Colonic mucosa (tissue), 4 donors: ENCODE data around the gene HIBCH. TPM values are rescaled to one million over a fixed set of nuclear protein-coding genes. Genes with fewer than 3 reads are reported as not detected.

Experiments used
- DNase-seq: peaks from one replicate; pipeline ENCODE4 v3.0.0-alpha.2; 2020
- H3K27ac ChIP-seq: fragments of 200-600 bp; one replicate; pipeline ENCODE4 v1.8.0; 2021
- H3K27me3 ChIP-seq: fragments of 200-600 bp; one replicate; pipeline ENCODE4 v1.8.0; 2021
- H3K36me3 ChIP-seq: fragments of 200-600 bp; one replicate; pipeline ENCODE4 v1.8.0; 2021
- H3K4me1 ChIP-seq: fragments of 200-600 bp; one replicate; pipeline ENCODE4 v1.8.0; 2021; ENCODE audit warnings: mild to moderate bottlenecking
- H3K4me3 ChIP-seq: fragments of 200-600 bp; one replicate; pipeline ENCODE4 v1.8.0; 2021
- H3K9ac ChIP-seq, 2 donors: one replicate each; pipeline ENCODE4 v1.7.0; 2013; ENCODE audit warnings: control low read depth in 2 of 2, low read depth in 2 of 2, low read length in 2 of 2
- H3K9me3 ChIP-seq: fragments of 200-600 bp; one replicate; pipeline ENCODE4 v1.8.0; 2021
- intact Hi-C: fragments of 100-400 bp; cut with DNase I; formaldehyde crosslinking; loops from one replicate; pipeline ENCODE4 v1.14.1; 2022
- total RNA-seq, 2 donors: library from RNA; stranded (reverse); fragmentation: NEBNext Ultra II Directional in 1 of 2; extraction: Animal tissue kit (Norgen Biotek cat#: 25700) in 1 of 2; gene quantifications; one replicate each; pipeline ENCODE4 v1.2.1, GENCODE V29; 2021
- TF ChIP-seq, protein P1 (sequence below): fragments of 200-600 bp; IDR thresholded peaks from one replicate; pipeline ENCODE4 v1.8.0; 2022; ENCODE audit warnings: antibody characterized with exemption, mild to moderate bottlenecking
- donor health status: healthy.
- donor health status: DM: no; HTN: no; CAD: no.
- donor health status: DM: no; HTN: no; CAD: no.

Gene HIBCH
- total RNA-seq, 2 donors from 2014 or later, result 47.2 to 71.1 TPM

DNA sequence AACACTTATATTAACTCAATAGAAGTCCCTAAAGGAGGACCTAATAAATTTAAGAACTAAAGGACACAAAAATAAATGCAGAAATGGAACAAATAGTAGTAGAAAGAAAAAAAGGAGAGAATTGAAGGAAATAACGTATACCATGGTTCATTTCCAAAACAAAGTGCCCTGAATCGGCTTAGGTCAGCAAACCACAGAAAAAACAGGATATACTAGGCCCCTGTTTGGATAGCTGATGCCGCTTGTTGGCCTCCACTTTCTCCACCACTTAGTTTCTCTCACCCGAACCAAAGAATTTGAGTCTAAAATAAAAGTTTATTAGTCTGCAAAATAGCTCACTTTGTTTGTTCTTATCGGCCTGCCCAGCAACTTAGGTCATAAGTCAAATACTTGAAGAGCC is 100.4 kb downstream of the HIBCH start:
- Histone ChIP-seq H3K9me3 (no peaks in the 10 kb centered on the region), H3K36me3 (no peaks in the 10 kb centered on the region), H3K27me3 (no peaks in the 10 kb centered on the region), H3K9ac (no peak overlapping the region), H3K4me3 (no peak overlapping the region), H3K27ac (no peak overlapping the region), H3K4me1 (peaks cover 3% of the 10 kb centered on the region)
- DNase-seq, result no peak
- intact Hi-C loops, result no loop called here
- TF ChIP-seq, protein P1, sequence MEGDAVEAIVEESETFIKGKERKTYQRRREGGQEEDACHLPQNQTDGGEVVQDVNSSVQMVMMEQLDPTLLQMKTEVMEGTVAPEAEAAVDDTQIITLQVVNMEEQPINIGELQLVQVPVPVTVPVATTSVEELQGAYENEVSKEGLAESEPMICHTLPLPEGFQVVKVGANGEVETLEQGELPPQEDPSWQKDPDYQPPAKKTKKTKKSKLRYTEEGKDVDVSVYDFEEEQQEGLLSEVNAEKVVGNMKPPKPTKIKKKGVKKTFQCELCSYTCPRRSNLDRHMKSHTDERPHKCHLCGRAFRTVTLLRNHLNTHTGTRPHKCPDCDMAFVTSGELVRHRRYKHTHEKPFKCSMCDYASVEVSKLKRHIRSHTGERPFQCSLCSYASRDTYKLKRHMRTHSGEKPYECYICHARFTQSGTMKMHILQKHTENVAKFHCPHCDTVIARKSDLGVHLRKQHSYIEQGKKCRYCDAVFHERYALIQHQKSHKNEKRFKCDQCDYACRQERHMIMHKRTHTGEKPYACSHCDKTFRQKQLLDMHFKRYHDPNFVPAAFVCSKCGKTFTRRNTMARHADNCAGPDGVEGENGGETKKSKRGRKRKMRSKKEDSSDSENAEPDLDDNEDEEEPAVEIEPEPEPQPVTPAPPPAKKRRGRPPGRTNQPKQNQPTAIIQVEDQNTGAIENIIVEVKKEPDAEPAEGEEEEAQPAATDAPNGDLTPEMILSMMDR, result no peak

DNA sequence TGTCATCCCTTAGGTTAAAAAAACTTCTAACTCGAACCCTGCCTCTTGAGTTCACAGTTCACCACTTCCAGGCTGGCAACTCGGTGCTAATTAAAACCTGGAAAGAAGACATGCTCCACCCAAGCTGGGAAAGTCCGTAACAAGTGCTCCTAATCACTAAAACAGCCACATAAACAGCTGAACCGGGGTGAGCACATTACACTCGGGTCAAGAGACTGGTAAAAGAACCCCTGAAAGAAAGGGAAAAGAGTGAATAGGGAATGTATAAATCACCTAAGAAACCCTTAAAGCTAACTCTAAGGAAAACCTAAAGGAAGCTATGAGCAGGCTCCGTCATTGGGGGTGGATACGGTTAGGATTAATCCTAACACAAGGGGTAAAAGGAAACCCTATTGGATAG is 102.0 kb downstream of the HIBCH start:
- H3K9ac ChIP-seq, result no peak overlapping the region
- H3K36me3 ChIP-seq, result no peaks in the 10 kb centered on the region
- no peak overlapping the region for H3K27ac ChIP-seq
- TF ChIP-seq, protein P1, result no peak
- no peaks in the 10 kb centered on the region for H3K27me3 ChIP-seq
- intact Hi-C loops, result no loop called here
- no peak overlapping the region for H3K4me3 ChIP-seq
- peaks cover 3% of the 10 kb centered on the region for H3K4me1 ChIP-seq
- no peaks in the 10 kb centered on the region for H3K9me3 ChIP-seq
- DNase-seq, result no peak

DNA sequence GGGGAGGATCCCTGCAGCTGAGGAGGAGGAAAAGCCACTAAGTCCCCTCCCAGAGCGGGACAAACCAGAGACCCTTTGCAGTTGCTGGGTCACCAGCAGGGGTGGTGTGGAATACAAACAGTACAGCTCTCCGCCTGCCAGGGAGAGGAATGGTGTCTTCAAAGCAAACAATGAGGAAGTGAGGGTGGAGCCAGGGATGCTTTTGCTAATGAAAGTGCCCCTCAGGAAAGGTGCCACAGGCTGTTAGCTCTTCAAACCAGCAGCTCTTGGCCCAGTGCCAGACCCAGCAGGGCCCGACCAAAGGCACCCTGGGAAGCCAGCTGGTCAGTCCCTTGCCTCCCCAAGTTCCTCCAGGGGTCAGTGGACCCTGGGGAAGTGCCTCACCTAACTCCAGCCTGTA is 102.8 kb downstream of the HIBCH start:
- Histone ChIP-seq H3K9me3 (no peaks in the 10 kb centered on the region), H3K9ac (no peak overlapping the region), H3K4me3 (no peak overlapping the region), H3K27me3 (no peaks in the 10 kb centered on the region), H3K4me1 (peaks cover under 1% of the 10 kb centered on the region), H3K27ac (no peak overlapping the region), H3K36me3 (no peaks in the 10 kb centered on the region)
- intact Hi-C loops, result no loop called here
- TF ChIP-seq, protein P1, result no peak
- no peak for DNase-seq

DNA sequence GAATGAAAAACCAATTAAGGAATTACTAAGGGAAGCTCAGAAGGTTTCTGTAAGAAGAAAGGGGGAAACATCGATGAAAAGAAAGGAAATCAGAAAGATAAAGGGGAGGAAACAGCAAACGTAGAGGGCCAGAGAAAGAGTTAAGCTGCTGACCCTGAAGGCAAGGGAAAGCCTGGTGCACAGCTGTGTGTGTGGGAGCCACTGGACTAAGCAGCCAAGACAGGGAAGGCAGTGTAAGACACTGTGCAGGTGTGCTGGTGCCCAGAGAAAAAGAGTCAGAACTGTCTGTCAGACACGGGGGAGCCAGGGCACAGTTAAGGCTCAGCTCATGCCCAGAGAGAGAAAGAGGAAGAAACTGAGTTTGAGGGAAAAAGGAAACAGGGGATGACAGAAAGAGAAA is 104.0 kb downstream of the HIBCH start:
- Histone ChIP-seq H3K9me3 (no peaks in the 10 kb centered on the region), H3K4me1 (no peaks in the 10 kb centered on the region), H3K27me3 (no peaks in the 10 kb centered on the region), H3K9ac (no peak overlapping the region), H3K4me3 (no peak overlapping the region), H3K36me3 (no peaks in the 10 kb centered on the region), H3K27ac (no peak overlapping the region)
- TF ChIP-seq, protein P1, result no peak
- DNase-seq, result no peak
- intact Hi-C loops, result no loop called here

DNA sequence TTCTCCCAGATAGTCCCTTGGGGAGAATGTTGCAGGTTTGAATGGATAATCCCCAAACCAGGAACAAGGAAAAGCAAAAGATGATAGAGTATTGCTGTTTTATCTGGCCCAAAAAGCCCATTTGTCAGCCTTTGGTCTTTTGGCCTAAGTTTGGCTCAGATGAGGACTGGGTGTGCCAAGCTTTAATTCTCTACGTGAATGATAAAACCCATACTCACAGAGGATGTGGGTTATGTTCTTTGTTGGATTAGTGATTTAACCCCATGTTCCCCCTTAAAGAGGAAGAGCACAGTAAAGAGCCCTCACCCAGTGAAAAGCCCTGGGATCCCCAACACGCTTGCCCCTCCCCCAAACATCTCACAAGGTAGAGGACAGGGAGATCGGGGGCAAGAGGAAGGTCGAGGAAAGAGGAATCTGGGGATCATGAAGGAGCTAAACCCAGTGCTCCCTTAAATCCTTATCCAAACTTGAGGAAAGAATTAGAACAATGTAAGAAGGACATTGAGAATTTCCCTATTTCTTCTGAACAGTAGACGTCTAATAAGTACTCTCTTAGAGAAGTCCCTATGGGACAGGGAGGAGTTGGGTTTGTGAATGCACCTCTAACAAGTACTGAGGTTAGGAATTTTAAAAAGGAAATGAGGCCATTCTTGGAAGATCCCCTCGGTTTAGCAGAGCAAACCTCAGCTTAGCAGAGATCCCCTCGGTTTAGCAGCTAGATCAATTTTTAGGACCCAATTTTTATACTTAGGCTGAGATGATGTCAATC is 105.0 kb downstream of the HIBCH start:
- intact Hi-C loops, result no loop called here
- H3K27me3 ChIP-seq, result no peaks in the 10 kb centered on the region
- no peaks in the 10 kb centered on the region for H3K36me3 ChIP-seq
- H3K9me3 ChIP-seq, result no peaks in the 10 kb centered on the region
- H3K9ac ChIP-seq, result no peak overlapping the region
- H3K4me3 ChIP-seq, result no peak overlapping the region
- H3K4me1 ChIP-seq, result no peaks in the 10 kb centered on the region
- no peak for DNase-seq
- no peak overlapping the region for H3K27ac ChIP-seq
- TF ChIP-seq, protein P1, result no peak
